Stomach (tissue), 9 donors: ENCODE results near the gene AK1. TPM values are rescaled to one million over a fixed set of nuclear protein-coding genes. Genes with fewer than 3 reads are reported as not detected.
"Not testable (repeated sequence)": the region's sequence is repeated elsewhere in the genome, so short reads cannot be mapped to it uniquely, and the experiment has no call there.

Experiments used
- DNase-seq, 2 donors: peaks; one replicate each; pipeline versions ENCODE4 v3.0.0 to v3.0.0-alpha.2; 2013 to 2019
- H3K27ac ChIP-seq, 5 donors: fragments of 200-600 bp in 4 of 5; sonication (generic) in 4 of 5; one replicate each; pipeline ENCODE4 v1.5.1; 2013 to 2019; ENCODE audit warnings: mild to moderate bottlenecking in 1 of 5, moderate library complexity in 1 of 5
- H3K27me3 ChIP-seq, 3 donors: fragments of 200-600 bp; sonication (generic); one replicate each; pipeline ENCODE4 v1.5.1; 2017 to 2019; ENCODE audit warnings: mixed run types in 1 of 3
- H3K36me3 ChIP-seq, 4 donors: fragments of 200-600 bp; sonication (generic); 1 replicate in 3 of 4; 2 replicates in 1 of 4; pipeline ENCODE4 v1.5.1; 2016 to 2019
- H3K4me1 ChIP-seq, 4 donors: fragments of 200-600 bp; sonication (generic); one replicate each; pipeline ENCODE4 v1.5.1; 2016 to 2019
- H3K4me3 ChIP-seq, 4 donors: fragments of 200-600 bp; sonication (generic) in 3 of 4; one replicate each; pipeline ENCODE4 v1.5.1; 2016 to 2019; ENCODE audit warnings: mild to moderate bottlenecking in 1 of 4
- H3K9me3 ChIP-seq, 4 donors: fragments of 200-600 bp; sonication (generic); one replicate each; pipeline ENCODE4 v1.5.1; 2016 to 2019
- CTCF ChIP-seq, 7 experiments: fragments of 450-650 bp in 4 of 7; fragments of 200-600 bp in 3 of 7; sonication (generic) in 3 of 7; IDR thresholded peaks; one replicate each; pipeline ENCODE4 v1.5.1; 2016 to 2019; ENCODE audit warnings: antibody characterized with exemption in 7 of 7, control low read depth in 2 of 7, mild to moderate bottlenecking in 1 of 7
- EP300 ChIP-seq: sonication (generic); formaldehyde crosslinking; IDR thresholded peaks from one replicate; pipeline ENCODE4 v1.6.1; 2017; ENCODE audit warnings: antibody characterized with exemption
- POLR2A ChIP-seq, 4 donors: fragments of 450-650 bp; IDR thresholded peaks; one replicate each; pipeline ENCODE4 v1.6.1; 2016; ENCODE audit warnings: antibody characterized with exemption in 4 of 4, control low read depth in 2 of 4, mild to moderate bottlenecking in 1 of 4, moderate library complexity in 1 of 4
- POLR2AphosphoS5 ChIP-seq, 3 donors: sonication (generic); formaldehyde crosslinking; IDR thresholded peaks; one replicate each; pipeline ENCODE4 v1.6.1; 2016; ENCODE audit warnings: antibody characterized with exemption in 3 of 3
- WGBS, 5 donors: extraction: QIAGEN DNeasy Blood & Tissue Kit in 3 of 5; methylation state at CpG; one replicate each; pipeline versions ENCODE4 v1.1.5 to v1.1.7; 2013 to 2018; 5-methylcytosine and 5-hydroxymethylcytosine counted together
- intact Hi-C: fragments of 100-400 bp; cut with DNase I; formaldehyde crosslinking; loops from one replicate; pipeline ENCODE4 v1.15.1; 2023; ENCODE audit warnings: low total_unique reads
- polyA plus RNA-seq, 3 donors: library from polyadenylated mRNA; stranded (reverse); fragments of 200-250 nt; gene quantifications; one replicate each; pipeline ENCODE4 v1.2.3, GENCODE V29; 2013
- total RNA-seq, 5 donors: library from RNA; depleted of rRNA; stranded (reverse); fragments of >200 nt; gene quantifications; one replicate each; pipeline versions ENCODE4 v1.1.0 to v1.2.3, GENCODE V29; 2014 to 2016
- donor health status: healthy with polysubstance abuse.
- donor health status: Bipolar disorder and iron deficiency.
- donor health status: healthy.

The AK1 gene
- total and polyA plus RNA-seq, 8 donors = 7.2 to 92.1 (median 64.4) TPM; not detected in 1

DNA sequence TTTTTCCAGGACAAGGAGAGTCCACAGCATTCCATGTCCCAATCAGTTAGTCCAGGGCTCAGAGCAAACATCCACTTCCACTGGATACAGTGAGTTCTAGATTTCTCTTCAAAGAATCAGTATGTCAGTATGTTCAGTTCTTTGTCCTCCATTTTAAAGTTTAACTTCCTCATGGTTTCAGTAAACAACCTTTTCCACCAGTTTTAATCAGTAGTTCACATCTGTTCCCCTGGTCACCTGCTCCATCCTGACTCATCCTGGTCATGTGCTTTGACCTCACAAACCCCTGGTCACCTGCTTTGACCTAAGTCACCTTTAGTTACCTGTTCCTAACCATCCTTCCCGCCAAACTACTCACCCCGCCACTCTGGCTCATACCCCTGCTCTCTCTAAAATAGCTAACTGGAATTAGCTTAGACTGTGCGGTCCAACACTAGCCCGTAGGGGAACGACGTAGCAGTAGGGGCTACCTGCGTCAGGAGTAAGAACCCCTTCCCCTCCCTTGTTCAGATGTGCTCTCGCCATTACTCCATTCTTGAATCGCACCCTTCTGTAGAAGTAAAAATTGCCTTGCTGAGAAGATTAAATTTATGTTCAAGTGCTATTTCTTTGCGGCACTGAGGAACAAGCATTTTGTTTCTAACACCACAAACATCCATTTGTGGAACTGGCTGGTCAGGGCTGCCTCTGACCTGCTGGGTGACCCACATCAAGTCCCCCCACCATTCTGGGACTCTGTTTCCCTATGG lies 28.5 kb downstream of the AK1 start:
- TF ChIP-seq POLR2A (IDR thresholded peaks at IDR 0.05) (no peak), POLR2AphosphoS5 (IDR thresholded peaks at IDR 0.05) (no peak), EP300 (no peak), CTCF (IDR thresholded peaks at IDR 0.05) (no peak)
- DNase-seq = no peak
- H3K4me1 ChIP-seq = peaks cover 0 to 31% (median 11%) of the 10 kb centered on the region in 4 donors
- no peak overlapping the region for H3K4me3 ChIP-seq
- intact Hi-C loops = no loop called here
- WGBS, 5 donors = 89 to 97% (median 91%) methylated on average over 9 to 10 of the region's 10 CpGs
- no peaks in the 10 kb centered on the region for H3K27me3 ChIP-seq
- peaks cover 0 to 14% (median 10%) of the 10 kb centered on the region in 4 donors for H3K9me3 ChIP-seq
- H3K27ac ChIP-seq = no peak overlapping the region
- H3K36me3 ChIP-seq = no peaks in the 10 kb centered on the region

GRCh38 chr9:127847833-127848755 lies 29.4 kb downstream of the AK1 start:
- no peak for DNase-seq
- WGBS, 5 donors = 78 to 82% (median 79%) methylated on average over 12 of the region's 12 CpGs
- TF ChIP-seq POLR2AphosphoS5 (IDR thresholded peaks at IDR 0.05) (no peak), POLR2A (IDR thresholded peaks at IDR 0.05) (no peak), CTCF (IDR thresholded peaks at IDR 0.05) (no peak), EP300 (no peak)
- intact Hi-C loops = no loop called here
- peak overlapping the region in 2 of 4 donors; percentile 1 to 16 for H3K4me3 ChIP-seq
- peaks cover 0 to 29% (median 9%) of the 10 kb centered on the region in 4 donors for H3K4me1 ChIP-seq
- H3K27me3 ChIP-seq = no peaks in the 10 kb centered on the region
- peak overlapping the region in 4 of 5 donors; percentile 31 to 70 (median 52) for H3K27ac ChIP-seq
- H3K36me3 ChIP-seq = peaks cover 0 to 2% (median under 1%) of the 10 kb centered on the region in 4 donors
- peaks cover 0 to 14% (median 10%) of the 10 kb centered on the region in 4 donors for H3K9me3 ChIP-seq

DNA sequence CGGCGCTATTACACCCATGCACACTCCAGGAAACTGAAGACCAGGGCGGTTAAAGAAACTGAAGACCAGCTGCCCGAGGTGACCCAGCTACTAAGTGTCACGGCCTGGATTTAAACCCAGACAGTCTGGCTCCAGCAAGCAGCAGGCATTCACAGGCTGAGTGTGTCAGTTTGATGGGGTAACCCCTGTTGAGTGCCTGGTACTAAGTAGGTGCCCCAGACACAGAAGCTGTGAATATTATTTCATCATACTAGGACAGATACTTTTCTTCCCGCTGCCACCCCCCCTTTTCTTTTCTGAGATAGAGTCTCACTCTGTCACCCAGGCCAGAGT lies 30.3 kb downstream of the AK1 start:
- H3K9me3 ChIP-seq = peaks cover 0 to 14% (median 10%) of the 10 kb centered on the region in 4 donors
- TF ChIP-seq CTCF (IDR thresholded peaks at IDR 0.05) = no peak
- no peak for TF ChIP-seq POLR2AphosphoS5 (IDR thresholded peaks at IDR 0.05)
- no peak for TF ChIP-seq POLR2A (IDR thresholded peaks at IDR 0.05)
- no peak for TF ChIP-seq EP300
- peak overlapping the region in 2 of 4 donors; percentile 1 to 16 for H3K4me3 ChIP-seq
- 56 to 76% (median 65%) methylated on average over 6 of the region's 6 CpGs for WGBS, 5 donors
- H3K27ac ChIP-seq = peak overlapping the region in 4 of 5 donors; percentile 63 to 76 (median 68)
- peaks cover 0 to 10% (median 6%) of the 10 kb centered on the region in 4 donors for H3K36me3 ChIP-seq
- intact Hi-C loops = no loop called here
- H3K27me3 ChIP-seq = no peaks in the 10 kb centered on the region
- peaks cover 0 to 19% (median 6%) of the 10 kb centered on the region in 4 donors for H3K4me1 ChIP-seq
- DNase-seq = no peak

GRCh38 chr9:127846443-127847177 lies 30.9 kb downstream of the AK1 start:
- TF ChIP-seq CTCF (IDR thresholded peaks at IDR 0.05) (no peak), POLR2A (IDR thresholded peaks at IDR 0.05) (no peak), EP300 (no peak), POLR2AphosphoS5 (IDR thresholded peaks at IDR 0.05) (no peak)
- WGBS, 5 donors = 50 to 59% (median 53%) methylated on average over 5 to 18 of the region's 18 CpGs
- Histone ChIP-seq H3K27ac (peak overlapping the region; percentile 1 to 76 (median 66)), H3K4me3 (peak overlapping the region in 1 of 4 donors; percentile 8), H3K4me1 (peaks cover 0 to 15% (median 6%) of the 10 kb centered on the region in 4 donors), H3K9me3 (peaks cover 0 to 14% (median 10%) of the 10 kb centered on the region in 4 donors), H3K27me3 (no peaks in the 10 kb centered on the region), H3K36me3 (peaks cover 0 to 13% (median 8%) of the 10 kb centered on the region in 4 donors)
- no peak for DNase-seq
- intact Hi-C loops = no loop called here

DNA sequence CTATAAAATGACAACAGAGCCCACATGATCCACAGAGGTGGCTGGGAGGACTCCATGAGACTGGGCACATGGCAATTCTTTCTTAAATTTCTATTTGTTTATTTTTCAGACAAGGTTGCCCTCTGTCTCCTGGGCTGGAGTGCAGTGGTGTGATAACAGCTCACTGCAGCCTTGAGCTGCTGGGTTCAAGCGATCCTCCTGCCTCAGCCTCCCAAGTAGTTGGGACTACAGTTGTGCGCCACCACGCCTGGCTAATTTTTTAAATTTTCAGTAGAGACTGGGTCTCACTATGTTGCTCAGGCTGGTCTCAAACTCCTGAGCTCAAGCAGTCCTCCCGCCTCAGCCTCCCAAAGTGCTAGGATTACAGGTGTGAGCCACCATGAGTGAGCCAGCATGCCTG lies 31.9 kb downstream of the AK1 start:
- WGBS, 5 donors = 94 to 99% (median 97%) methylated on average over 4 of the region's 4 CpGs
- DNase-seq = not testable (repeated sequence)

More for the DNA sequence above, 31.9 kb downstream of the AK1 start:
- H3K27me3 ChIP-seq, intact Hi-C loops, H3K4me3 ChIP-seq: not testable (repeated sequence)
- Histone ChIP-seq H3K27ac (peak overlapping the region in 4 of 5 donors; percentile 63 to 76 (median 68)), H3K9me3 (peaks cover 0 to 14% (median 10%) of the 10 kb centered on the region in 4 donors), H3K36me3 (peaks cover 0 to 23% (median 10%) of the 10 kb centered on the region in 4 donors), H3K4me1 (peaks cover 0 to 15% (median 6%) of the 10 kb centered on the region in 4 donors)
